ENCODE results near the gene ITPK1.

ITPK1 gene

DNA sequence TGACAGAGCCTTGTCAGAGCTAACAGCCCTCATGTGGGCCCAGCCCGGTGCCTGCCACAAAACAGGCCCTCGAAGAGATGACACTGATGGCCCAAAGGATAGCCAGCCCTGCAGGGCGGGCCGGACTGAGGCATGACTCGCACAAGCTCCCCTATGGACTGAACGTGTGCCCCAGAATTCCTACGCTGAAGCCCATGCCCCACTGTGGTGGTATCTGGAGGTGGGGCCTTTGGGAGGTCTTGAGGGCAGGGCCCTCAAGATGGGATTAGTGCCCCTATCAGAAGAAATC is 154.2 kb downstream of the ITPK1 start:
- H3K36me3 ChIP-seq (ENCODE audit: insufficient read depth) = no peaks in the 10 kb centered on the region
- H3K4me2 ChIP-seq = no peak overlapping the region
- no peaks in the 10 kb centered on the region for H4K20me1 ChIP-seq (ENCODE audit: insufficient read depth)
- TF ChIP-seq, protein P1, sequence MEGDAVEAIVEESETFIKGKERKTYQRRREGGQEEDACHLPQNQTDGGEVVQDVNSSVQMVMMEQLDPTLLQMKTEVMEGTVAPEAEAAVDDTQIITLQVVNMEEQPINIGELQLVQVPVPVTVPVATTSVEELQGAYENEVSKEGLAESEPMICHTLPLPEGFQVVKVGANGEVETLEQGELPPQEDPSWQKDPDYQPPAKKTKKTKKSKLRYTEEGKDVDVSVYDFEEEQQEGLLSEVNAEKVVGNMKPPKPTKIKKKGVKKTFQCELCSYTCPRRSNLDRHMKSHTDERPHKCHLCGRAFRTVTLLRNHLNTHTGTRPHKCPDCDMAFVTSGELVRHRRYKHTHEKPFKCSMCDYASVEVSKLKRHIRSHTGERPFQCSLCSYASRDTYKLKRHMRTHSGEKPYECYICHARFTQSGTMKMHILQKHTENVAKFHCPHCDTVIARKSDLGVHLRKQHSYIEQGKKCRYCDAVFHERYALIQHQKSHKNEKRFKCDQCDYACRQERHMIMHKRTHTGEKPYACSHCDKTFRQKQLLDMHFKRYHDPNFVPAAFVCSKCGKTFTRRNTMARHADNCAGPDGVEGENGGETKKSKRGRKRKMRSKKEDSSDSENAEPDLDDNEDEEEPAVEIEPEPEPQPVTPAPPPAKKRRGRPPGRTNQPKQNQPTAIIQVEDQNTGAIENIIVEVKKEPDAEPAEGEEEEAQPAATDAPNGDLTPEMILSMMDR (conservative IDR thresholded peaks at IDR 0.05; ENCODE audit: low read depth, low read length) = no peak
- H3K4me1 ChIP-seq (ENCODE audit: low read depth, poor library complexity, severe bottlenecking) = no peaks in the 10 kb centered on the region
- H3K9ac ChIP-seq = no peak overlapping the region
- no peak overlapping the region for H2AFZ ChIP-seq (ENCODE audit: low read depth)
- no peak overlapping the region for H3K4me3 ChIP-seq (IDR thresholded peaks at IDR 0.05; ENCODE audit: insufficient read depth, low read depth, low read length)
- no peaks in the 10 kb centered on the region for H3K79me2 ChIP-seq (ENCODE audit: insufficient read depth, low read depth)
- H3K27me3 ChIP-seq (ENCODE audit: insufficient read depth, low read depth) = no peaks in the 10 kb centered on the region
- no peak overlapping the region for H3K27ac ChIP-seq

DNA sequence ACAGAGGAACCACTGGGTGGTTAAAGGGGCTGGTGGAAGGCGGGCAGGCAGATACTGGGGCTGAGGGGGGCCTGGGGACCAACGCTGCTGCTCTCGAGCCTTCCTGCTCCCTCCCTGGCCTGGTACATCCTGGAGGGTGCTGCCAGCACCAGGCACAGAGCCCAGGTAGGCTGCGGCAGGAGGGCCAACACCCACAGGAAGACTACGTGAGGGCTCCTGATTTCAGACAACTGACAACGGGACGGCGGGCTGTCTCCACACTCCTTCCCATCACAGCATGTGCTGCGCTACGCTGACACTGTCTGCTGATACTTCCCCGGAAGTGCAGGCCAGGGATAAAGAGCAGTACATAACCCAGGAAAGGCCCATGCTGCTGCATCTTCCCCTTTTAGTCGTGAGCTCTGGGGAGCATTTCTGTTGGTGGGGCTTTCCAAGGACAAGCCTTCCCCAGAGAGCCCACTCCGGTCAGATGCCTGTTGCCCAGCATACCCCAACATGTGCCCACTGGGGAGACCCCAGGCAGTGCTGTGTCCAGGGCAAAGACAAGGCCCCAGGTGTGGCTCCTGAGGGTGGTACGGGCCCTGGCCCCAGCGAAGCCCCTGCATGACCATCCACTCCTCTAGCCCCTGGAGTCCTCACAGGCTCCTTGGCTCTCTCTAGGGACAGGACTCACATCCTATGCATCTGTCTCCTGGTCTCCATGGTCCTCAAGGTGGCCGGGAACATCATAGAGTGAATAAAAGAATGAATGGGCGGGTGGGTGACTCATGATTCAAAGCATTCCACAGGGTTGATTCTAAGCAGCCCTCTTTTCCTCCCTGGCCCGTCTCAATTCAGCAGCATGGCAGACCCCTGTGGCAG is 154.8 kb downstream of the ITPK1 start:
- H3K79me2 ChIP-seq (ENCODE audit: insufficient read depth, low read depth) = no peaks in the 10 kb centered on the region
- TF ChIP-seq, protein P1 (conservative IDR thresholded peaks at IDR 0.05; ENCODE audit: low read depth, low read length) = no peak
- no peaks in the 10 kb centered on the region for H3K36me3 ChIP-seq (ENCODE audit: insufficient read depth)
- H3K4me3 ChIP-seq (IDR thresholded peaks at IDR 0.05; ENCODE audit: insufficient read depth, low read depth, low read length) = no peak overlapping the region
- H3K4me1 ChIP-seq (ENCODE audit: low read depth, poor library complexity, severe bottlenecking) = no peaks in the 10 kb centered on the region
- no peak overlapping the region for H3K9ac ChIP-seq
- H4K20me1 ChIP-seq (ENCODE audit: insufficient read depth) = no peaks in the 10 kb centered on the region
- H3K4me2 ChIP-seq = no peak overlapping the region
- H3K27me3 ChIP-seq (ENCODE audit: insufficient read depth, low read depth) = no peaks in the 10 kb centered on the region
- no peak overlapping the region for H2AFZ ChIP-seq (ENCODE audit: low read depth)
- no peak overlapping the region for H3K27ac ChIP-seq

DNA sequence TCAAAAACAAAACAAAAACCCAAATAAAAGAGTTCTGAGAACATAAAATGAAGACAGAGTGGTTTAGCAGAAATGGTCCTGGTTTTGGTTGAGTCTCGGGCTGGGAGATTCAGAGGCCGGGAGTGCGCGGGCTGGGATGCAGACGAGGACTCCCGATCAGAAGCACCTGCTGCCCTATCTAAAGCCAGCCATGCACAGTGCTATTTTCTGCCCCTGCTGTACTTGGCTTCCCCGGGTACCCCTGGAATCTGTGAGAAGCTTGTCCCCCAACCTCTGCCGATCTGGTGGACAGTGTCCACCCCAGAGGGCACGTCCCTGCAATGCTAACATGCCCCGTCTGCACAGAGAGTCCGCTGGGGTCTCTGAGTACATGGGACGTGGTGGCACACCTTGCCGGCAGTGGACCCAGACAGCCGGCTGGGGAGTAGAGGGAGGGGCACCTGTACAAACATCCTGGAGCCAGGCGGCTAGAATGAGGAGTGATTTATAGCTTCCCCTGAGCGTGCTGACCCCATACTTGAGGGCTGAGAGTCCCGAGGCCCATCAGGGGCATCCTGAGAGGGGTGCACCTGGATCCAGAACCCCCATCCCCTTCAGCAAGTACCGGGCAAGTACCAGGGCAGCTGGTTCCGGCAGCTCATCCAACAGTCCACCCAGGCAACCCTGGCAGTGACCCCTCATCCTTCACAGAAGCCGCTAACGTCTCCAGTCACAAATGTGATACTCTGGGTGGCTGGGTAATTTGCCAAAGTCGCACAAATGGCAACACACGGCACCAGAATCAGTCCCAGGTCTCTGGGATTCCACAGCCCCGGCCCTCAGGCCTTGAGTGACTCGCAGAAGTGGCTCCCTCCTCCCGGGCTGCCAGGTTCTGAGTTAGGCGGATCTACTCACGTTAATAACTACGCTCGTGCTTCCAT is 155.7 kb downstream of the ITPK1 start:
- Histone ChIP-seq H4K20me1 (ENCODE audit: insufficient read depth) (no peaks in the 10 kb centered on the region), H3K4me3 (IDR thresholded peaks at IDR 0.05; ENCODE audit: insufficient read depth, low read depth, low read length) (no peak overlapping the region), H3K79me2 (ENCODE audit: insufficient read depth, low read depth) (no peaks in the 10 kb centered on the region), H3K36me3 (ENCODE audit: insufficient read depth) (no peaks in the 10 kb centered on the region), H3K27ac (no peak overlapping the region), H3K4me2 (no peak overlapping the region), H3K9ac (no peak overlapping the region), H3K27me3 (ENCODE audit: insufficient read depth, low read depth) (no peaks in the 10 kb centered on the region), H2AFZ (ENCODE audit: low read depth) (no peak overlapping the region), H3K4me1 (ENCODE audit: low read depth, poor library complexity, severe bottlenecking) (no peaks in the 10 kb centered on the region)
- TF ChIP-seq, protein P1 (conservative IDR thresholded peaks at IDR 0.05; ENCODE audit: low read depth, low read length) = no peak

DNA sequence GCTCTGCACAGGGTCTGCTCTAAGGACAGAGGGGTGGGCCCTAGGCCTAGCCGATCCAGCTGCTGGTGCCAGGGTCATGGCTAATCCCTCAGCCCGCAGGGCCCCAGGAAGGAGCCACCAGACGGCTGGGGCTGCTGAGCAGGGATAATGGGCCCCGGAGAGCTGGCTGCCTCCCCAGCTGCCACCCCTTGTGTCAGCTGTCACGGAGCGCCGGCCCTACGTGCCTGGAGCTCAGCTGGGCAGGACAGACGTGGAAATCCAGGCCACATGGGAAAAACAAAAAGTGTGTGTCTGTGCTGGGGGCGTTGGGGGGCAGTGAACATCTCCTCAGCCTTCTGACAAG is 156.6 kb downstream of the ITPK1 start:
- Histone ChIP-seq H3K79me2 (ENCODE audit: insufficient read depth, low read depth) (no peaks in the 10 kb centered on the region), H3K27ac (no peak overlapping the region), H3K4me1 (ENCODE audit: low read depth, poor library complexity, severe bottlenecking) (no peaks in the 10 kb centered on the region), H2AFZ (ENCODE audit: low read depth) (no peak overlapping the region), H4K20me1 (ENCODE audit: insufficient read depth) (no peaks in the 10 kb centered on the region), H3K4me3 (IDR thresholded peaks at IDR 0.05; ENCODE audit: insufficient read depth, low read depth, low read length) (no peak overlapping the region), H3K27me3 (ENCODE audit: insufficient read depth, low read depth) (no peaks in the 10 kb centered on the region), H3K4me2 (no peak overlapping the region), H3K9ac (no peak overlapping the region), H3K36me3 (ENCODE audit: insufficient read depth) (no peaks in the 10 kb centered on the region)
- TF ChIP-seq, protein P1 (conservative IDR thresholded peaks at IDR 0.05; ENCODE audit: low read depth, low read length) = no peak

Data from KMS-11 (cell line).